Urothelium cell line (cell line): ENCODE measurements around the gene KCNK16.
"Not testable (repeated sequence)": the region's sequence is repeated elsewhere in the genome, so short reads cannot be mapped to it uniquely, and the experiment has no call there.

ENCODE experiments used
- DNase-seq: peaks from one replicate; pipeline ENCODE4 v3.0.0; 2011; ENCODE audit warnings: low spot score, mixed read lengths
- FAIRE-seq: peaks from 2 replicates; lab custom pipeline; 2011; peaks lifted over from hg19 to GRCh38; lab: Jason Lieb, UNC

The KCNK16 gene

DNA sequence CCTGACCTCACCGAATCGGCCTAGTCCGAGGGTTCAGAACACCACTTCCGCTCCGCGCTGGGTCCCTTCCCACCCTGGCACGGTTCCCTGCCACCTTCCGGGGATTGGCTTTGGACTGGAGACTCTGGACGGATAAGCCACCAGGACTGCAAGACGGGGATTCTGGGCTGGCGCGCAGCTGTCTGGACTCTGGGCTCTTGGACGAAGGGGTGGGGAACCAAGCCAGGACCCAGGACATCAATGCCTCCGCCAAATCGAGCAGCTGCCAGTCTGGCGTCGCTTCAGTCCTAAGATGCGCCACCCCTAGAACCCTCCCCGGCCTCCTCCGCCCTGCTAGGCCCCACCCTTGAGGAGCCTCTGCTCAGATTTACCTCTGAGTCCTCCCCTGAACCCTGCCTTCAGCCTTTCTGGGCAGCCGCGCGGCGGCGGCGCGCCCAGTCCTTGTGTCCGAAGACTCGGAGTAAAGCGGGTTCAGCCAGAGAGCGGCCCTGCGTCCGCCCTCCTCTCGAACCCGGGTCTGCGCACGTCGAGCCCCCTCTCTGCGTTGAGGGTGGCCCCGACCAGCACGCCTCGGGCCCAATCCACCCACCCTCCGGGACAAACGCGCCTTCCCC is 9.5 kb downstream of the KCNK16 start:
- no peak for FAIRE-seq

DNA sequence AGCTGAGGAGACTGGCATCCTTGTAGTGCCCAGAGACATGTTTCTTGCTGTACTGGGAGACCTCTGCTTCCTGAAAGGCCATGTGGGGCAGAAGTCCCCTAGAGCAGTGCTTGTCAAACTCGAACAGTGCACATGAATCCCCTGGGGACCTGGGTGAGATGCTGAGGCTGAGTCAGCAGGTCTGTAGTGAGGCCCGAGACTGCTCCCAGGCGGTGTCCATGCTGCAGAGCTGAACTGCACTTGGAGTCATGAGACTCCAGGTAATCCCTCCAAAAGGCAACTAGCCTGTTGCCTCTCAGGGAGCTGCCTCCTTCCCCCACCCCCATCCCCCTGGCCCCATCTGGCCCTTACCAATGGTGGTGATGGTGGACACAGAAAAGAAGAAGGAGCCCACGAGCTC is 12.0 kb downstream of the KCNK16 start:
- no peak for FAIRE-seq
- DNase-seq = peak; percentile 20

More for the DNA sequence above, 9.5 kb downstream of the KCNK16 start:
- DNase-seq = no peak

DNA sequence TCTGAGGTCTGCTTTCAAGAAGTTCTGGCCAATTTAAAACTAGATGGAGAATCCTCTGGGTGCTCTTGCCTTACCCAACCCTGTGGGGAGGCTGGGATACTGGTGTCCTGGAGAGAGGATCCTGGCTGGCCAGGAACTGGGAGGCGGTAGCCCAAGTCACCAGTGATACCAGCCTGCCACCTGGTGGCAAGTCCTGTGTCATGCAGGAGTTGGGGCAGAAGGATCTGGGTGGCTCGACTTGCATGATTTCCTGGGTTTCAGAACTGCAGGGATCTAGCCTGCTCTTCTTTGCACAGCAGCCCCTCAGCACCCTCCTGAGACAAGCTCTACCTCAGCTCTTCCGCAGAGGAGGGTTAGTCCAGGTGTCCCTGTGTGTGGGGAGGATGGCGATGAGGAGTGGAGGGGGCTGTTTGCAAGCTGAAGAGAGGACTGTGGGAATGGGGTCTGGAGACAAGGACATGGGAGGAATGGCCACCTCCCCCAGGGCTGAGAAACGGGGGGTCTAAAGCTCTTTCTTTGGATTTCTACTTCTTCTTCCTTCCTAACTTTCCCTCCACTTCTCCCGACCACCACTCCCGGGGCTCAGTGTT is 12.5 kb downstream of the KCNK16 start:
- DNase-seq (peak; percentile 84), FAIRE-seq (no peak)

DNA sequence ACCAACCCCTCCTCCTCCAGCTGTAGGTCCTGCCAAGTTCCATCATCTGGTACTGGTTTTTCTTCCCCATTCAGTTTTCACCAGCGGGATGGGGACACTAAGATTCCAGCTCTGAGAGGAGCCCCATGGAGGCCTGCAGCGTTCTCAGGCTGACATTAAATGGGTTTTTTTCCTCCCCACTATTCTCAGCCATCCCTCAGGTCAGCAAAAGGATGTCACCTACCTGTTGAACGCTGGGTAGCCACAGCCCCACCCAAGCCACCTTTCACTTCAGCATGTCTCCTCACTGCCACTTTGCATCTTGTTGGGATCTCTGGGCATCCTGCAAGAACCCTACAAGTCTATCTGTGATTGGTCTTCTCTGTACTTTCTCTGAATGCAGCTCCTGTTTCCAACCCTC is 15.0 kb downstream of the KCNK16 start:
- DNase-seq (no peak), FAIRE-seq (no peak)

DNA sequence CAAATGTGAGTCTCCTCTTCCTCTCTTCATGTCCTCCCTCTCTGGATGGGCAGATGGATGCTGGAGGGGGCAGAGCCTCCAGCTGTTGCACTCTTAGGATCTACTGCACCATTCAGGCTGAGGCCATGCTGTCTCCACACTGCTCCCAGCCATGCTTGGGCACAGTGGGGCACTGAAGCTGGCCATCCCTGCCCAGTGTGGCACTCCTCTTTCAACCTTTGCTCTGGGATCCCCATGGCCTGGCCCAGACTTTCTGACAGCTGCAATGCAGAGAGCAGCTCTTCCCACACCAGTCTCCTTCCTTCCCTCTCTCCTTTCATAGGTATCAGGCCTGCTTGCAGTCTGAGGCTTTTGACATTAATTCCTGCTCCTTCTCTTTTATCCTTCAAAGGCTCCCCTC is 17.6 kb downstream of the KCNK16 start:
- DNase-seq (no peak), FAIRE-seq (no peak)

DNA sequence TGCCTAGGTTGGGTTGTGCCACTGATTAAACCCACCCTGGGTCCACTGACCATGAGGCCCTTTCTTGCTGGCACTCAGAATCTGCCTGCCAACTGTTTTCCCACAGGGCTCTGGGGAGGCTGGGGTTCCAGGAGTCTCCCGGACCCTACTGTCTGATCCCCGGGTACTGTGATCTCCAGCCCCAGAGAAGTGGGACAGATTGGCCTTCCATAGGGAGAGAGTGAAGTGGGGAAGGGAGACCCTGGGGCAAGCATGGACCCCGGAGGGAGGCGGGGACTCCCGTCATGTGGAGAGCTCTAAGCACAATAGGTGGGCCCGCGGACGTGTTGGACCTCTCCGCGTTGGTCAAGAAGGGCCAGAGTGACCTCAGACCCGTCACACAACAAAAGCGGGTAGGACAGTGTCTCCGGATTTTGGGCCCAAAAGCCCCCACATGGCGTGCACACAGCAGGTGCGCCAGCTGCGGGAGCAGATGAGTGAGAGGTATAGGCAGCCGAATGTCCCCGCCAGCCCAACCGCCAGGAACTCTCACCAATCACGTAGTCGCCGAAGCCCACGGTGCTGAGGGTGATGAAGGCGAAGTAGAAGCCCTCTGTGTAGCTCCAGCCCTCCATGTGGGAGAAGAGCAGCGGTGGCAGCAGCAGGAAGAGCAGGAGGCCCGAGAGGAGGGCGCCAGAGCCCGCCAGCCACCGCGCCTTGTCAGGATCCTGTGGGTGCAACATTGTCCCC is 18.9 kb downstream of the KCNK16 start:
- DNase-seq (no peak), FAIRE-seq (no peak)

DNA sequence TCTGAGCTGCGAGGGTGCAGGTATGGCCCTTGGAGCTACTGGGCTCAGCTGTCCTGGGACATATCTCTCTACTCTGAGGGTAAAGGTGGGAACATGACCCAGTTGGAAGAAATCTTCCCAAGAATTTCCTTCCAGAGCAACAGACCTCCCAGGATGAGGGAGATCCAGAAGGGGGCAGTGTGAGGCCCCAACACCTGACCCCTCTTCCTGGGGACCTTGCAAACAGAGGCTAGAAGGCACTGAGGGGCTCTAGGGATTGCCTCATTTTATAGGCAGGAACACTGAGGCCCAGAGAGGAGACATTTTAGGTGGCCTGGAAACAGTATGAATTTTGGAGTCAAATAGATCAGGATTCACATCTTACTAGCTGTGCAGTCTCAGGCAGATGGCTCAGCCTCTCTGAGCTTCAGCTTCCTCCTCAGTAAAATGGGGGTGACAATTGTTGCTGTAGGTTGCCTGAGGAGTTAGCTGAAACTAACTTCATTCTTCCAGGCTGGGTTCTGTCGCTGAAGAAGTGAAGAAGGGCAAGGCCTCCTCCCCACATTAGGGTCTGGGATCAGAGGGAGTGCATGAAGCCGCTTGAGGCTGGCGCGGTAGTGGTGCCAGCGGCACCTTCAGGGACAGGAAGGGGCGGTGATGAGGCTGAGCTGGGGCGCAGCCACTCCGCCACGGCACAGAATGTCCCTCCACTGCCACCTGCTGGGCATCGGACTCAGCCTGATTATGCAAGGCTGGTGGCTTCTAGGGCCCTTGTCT is 19.7 kb downstream of the KCNK16 start:
- FAIRE-seq (peak; percentile 96), DNase-seq (peak; percentile 90)

DNA sequence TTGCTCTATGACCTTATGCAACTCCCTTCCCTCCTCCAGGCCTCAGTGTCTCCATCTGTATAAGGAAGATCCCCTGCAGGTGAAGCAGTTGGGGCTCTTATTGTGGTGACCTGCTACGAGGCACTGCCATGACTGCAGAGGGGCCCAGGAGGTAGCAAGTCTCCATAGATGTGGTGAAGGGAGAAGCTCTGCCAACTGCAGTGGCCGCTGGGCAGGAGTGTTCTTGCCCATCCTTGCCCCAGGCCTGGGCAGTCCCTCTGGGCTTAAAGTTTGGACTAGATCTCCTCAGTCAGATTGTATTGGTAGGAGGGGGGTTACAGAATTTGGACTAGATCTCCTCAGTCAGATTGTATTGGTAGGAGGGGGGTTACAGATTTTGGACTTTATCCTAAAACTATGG is 20.5 kb downstream of the KCNK16 start:
- FAIRE-seq = no peak
- DNase-seq = no peak

DNA sequence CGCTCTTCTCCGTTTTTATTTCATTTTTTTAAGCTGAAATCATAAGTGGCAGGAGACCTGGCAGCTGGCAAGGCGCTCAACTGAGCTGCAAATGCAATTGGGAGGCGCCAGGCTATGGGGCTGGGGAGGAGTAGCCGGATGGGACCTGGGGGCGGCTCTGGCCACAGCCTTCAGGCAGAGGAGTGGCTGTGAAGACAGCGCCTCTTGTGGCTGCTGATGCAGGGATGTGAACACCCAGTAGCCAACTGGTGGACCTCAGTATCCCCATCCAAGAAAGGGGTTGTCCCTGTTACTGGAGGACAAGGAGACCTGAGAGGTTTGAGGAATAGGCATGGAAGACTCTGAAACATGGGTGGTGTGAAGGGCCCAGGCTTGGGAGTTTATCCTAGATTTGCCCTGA is 20.9 kb downstream of the KCNK16 start:
- FAIRE-seq (no peak), DNase-seq (peak; percentile 44)

DNA sequence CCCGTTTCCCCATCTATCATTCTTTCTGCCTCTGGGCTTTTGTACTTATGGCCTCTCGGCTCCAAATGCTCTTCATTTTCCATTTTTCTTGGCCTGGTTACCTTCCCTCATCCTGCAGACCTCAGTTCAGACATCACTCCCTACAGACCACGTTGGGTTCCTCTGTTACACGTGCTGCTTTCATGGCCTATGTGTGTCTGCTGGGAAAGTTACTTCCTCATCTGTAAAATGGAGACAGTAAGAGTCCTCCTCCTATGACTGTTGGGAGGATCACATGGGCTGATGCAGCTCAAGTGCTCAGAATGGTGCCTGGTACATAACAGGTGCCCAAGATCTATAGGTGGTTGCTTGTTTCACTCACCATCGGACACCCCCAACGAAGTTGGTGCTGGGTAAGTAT is 21.8 kb downstream of the KCNK16 start:
- DNase-seq = no peak
- FAIRE-seq = no peak

DNA sequence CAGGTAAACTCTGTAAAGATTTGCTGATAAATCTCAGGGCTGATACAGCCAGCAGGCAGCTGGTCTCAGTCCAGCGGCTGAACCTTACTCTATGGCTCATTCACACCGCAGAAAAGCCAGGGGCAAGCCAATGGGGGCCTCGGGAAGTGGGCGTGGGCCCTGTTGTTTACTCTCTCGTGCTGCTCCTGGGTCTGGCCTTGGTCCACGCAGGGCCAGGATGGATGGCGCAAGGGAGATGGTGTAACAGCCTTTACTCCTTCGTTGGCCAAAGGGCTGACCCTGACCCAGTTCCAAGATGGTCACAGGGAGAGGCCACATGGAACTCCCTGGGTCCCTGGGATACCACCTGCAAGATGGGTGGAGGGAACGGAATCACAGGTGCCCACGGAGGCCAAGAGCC is 24.4 kb downstream of the KCNK16 start:
- FAIRE-seq (no peak), DNase-seq (no peak)

DNA sequence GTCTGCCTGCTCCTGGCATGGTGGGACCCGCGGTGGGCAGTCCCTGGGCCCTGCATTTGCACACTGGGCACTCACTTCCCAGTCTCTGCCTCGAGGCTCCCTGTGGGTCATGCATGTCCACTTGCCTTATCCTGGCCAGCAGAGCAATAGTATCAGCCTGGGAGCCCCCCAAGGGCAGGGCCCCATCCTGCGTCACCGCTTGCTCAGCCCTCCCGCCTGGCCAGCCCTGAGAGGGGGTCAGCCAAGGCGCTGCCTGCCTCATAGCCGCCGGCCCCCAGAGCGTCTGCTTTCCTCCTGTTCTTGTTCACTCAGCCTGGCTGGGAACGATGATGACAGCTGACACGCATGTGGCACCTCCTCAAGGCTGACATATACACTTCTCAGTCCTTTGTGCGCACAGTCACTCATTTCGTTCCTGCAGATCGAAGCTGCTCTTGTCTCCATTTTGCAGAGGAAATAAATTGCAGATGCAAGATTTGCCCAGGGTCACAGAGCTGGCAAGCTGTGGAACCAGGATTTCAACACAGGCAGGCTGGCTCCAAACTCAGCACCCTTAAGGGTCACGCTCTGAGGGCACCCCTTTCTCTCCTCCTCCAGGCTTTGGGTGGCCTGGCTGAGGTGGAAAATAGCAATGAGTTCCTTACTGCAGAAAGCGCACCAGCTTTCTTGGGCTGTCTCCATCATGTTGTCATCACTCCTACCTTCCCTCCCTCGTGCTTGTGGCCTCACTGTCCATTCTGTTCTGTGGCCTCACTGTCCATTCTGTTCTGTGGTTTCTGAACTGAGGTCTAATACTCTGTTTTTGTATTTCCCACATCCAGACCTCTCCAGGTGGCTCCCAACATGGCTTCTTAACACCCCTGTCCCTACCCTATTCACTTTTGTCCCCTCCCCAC is 25.5 kb downstream of the KCNK16 start:
- DNase-seq (no peak), FAIRE-seq (peak; percentile 44)

DNA sequence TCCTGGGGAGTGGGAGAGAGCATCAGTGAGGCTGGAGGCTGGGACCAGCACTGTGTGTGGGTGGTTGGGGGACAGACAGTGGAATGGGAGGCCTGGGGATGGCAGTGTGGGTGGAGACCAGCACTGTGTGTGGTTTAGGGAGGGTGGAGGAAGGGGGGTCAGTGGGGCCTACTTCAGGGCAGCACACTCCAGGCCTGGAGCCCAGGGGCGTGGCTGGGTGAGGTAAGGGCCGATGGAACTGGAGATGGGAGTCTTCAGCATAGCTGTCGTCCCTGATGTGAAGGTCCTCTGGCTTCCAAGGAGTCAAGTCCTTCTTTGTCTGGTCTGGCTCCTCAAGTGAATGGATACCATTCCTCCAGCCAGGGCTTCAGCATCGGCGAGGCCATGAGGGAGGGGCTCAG is 26.9 kb downstream of the KCNK16 start:
- peak; percentile 34 for DNase-seq
- no peak for FAIRE-seq

DNA sequence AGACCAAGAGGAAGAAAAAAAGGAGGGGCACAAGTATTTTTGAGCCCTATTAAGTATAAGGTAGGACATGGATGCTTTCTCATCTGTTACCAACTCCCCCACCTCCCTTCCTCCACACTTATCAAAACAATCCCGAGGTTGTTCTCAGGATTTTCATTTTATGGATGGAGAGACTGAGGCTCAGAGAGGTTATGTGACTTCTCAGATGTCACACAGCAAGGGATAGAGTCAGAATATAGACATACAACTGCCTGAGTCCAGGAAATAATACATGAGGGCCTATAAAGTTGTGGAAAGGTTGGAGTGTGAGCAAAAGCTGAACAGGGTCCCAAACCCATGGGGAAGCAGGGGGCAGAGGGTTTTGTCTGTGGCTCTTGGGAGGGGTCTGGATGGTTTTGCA is 27.6 kb downstream of the KCNK16 start:
- DNase-seq = no peak
- no peak for FAIRE-seq

DNA sequence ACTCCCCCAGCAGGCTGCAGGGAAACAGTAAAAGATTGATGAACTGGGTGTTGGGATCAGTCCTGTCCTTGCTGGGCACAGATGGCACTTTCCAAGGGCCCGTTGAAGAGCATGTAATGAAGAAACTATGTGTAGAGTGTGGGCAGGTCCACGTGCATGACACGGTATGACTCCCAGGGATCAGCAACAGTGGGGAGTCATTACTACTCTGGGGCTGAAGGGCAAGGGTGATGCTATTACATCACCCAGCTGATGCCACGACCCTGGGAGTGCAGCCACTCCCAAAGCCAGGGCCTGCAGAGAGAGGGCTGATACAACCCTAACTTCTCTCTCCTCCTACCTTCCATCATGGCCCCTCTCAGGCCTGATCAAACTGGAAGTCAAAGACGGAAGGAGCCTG is 28.4 kb downstream of the KCNK16 start:
- FAIRE-seq = no peak
- DNase-seq = no peak

DNA sequence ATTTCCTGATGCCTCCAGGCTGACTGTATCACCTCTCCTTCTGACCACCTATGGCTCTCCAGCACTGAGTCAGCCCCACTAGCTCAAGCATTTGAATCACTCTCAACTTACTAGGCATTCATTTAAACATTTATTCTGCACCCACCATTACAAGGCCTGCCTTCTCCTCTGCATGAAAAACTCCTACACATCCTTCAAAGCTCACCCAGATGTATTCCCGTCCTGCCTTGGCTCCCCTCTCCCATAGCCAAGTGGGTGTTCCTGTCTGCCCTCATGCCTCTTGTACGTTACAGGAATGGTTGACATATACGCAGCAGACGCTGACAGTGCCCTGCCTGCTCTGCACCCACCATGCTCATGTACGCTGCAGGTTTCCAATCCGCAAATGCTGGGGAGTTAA is 29.9 kb downstream of the KCNK16 start:
- no peak for FAIRE-seq
- no peak for DNase-seq

DNA sequence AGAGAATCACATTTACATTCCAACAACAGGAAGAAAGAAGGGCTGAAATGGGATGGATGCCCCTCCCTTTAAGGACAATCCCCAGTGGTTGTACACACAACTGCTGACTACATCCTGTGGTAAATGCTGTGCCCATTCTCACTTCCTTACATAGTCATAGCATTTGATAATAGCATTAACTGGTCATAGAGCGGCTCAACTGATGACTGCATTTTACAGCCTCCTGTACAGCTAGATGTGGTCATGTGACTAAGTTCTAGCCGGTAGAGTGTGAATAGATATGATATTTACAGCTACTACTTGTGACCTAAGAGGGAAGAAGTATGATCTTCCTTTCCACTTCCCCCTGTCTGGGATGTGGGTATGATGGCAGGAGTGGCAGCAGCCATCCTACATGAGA is 33.0 kb downstream of the KCNK16 start:
- FAIRE-seq (no peak), DNase-seq (no peak)

DNA sequence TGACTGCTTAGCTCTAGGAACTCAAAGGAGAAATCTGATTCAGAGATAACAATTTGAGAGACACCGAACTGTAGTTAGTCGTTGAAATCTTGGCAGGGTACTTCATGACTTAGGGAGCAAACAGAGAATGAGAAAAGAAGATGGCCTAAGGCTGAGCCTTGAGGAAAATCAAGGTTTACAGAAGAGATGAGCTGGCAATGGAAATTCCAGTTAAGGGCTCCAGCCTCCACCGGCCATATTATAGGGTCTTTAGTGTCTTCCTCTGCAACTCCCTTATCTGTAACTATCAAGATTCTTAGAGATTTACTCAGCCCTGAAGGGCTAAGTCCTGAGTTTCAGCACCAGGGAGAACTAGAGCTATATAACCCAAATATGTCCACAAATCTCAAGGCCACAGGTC is 34.9 kb downstream of the KCNK16 start:
- FAIRE-seq = no peak
- no peak for DNase-seq

DNA sequence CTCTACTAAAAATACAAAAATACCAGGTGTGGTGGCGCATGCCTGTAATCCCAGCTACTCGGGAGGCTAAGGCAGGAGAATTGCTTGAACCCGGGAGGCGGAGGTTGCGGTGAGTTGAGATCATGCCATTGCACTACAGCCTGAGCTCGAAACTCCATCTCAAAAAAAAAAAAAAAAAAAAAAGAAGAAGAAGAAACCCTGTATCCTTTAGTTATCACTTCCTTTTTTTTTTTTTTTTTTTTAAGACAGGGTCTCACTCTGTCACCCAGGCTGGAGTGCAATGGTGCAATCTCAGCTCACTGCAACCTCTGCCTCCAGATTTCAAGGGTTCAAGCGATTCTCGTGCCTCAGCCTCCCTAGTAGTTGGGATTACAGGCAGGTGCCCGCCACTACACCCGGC is 35.9 kb downstream of the KCNK16 start:
- DNase-seq, FAIRE-seq: not testable (repeated sequence)

DNA sequence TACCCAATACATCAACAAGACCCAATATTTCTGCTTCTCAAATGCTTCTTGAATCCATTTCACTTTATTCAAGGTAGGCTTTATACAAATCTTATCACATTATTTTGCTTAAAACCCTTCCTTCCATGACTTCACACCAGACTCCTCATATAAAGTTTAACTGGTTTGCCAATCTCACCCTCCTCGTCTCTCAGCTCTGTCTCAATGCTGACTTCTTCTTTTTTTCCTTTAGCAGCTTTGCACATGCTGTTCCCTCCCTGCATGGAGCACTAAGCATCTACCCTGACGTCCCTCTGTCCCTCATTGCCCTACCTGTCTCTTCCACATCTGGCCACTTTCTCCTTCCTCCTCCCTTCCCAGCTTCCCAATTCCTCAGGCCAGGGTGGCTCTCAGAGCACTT is 39.7 kb downstream of the KCNK16 start:
- FAIRE-seq (no peak), DNase-seq (no peak)
